OCI-LY3 (cell line): Measurements from ENCODE around the gene HOXD1.

Experiments used
- H2AFZ ChIP-seq: fragments of 200-600, 300-600 bp; shearing (Covaris generic); 2 replicates; pipeline ENCODE4 v1.6.0; 2014; ENCODE audit warnings: antibody characterized with exemption, low read depth, low read length
- H3K27ac ChIP-seq: fragments of 200-600, 300-600 bp; sonication (generic); 2 replicates; pipeline ENCODE4 v1.5.1; 2014; ENCODE audit warnings: mild to moderate bottlenecking, low read length, moderate library complexity, mixed read lengths
- H3K27me3 ChIP-seq: fragments of 200-600, 300-600 bp; sonication (generic); 2 replicates; pipeline ENCODE4 v1.6.1; 2014; ENCODE audit warnings: low read depth, low read length, mixed read lengths
- H3K36me3 ChIP-seq: fragments of 200-600, 300-600 bp; sonication (generic); replicated peaks from 2 replicates; pipeline ENCODE3; 2014; ENCODE audit warnings: low read depth, low read length, mixed read lengths
- H3K4me1 ChIP-seq: fragments of 300-600, 200-600 bp; sonication (generic); 2 replicates; pipeline ENCODE4 v1.6.1; 2014; ENCODE audit warnings: low read length, mixed read lengths
- H3K4me2 ChIP-seq: fragments of 200-600, 300-600 bp; sonication (generic); 2 replicates; pipeline ENCODE4 v1.6.1; 2014; ENCODE audit warnings: low read length, mixed read lengths
- H3K4me3 ChIP-seq: fragments of 300-600, 200-600 bp; sonication (generic); 2 replicates; pipeline ENCODE4 v1.5.1; 2014; ENCODE audit warnings: antibody characterized with exemption, mild to moderate bottlenecking, low read length, moderate library complexity
- H3K79me2 ChIP-seq: fragments of 300-600, 200-600 bp; shearing (Covaris generic); 2 replicates; pipeline ENCODE4 v1.6.1; 2014; ENCODE audit warnings: mild to moderate bottlenecking, low read length, mixed read lengths
- H3K9ac ChIP-seq: fragments of 300-600, 200-600 bp; shearing (Covaris generic); 2 replicates; pipeline ENCODE4 v1.6.0; 2014; ENCODE audit warnings: mild to moderate bottlenecking, low read length, moderate library complexity
- H3K9me3 ChIP-seq: fragments of 200-600, 300-600 bp; shearing (Covaris generic); 2 replicates; pipeline ENCODE4 v1.6.1; 2014; ENCODE audit warnings: low read length, mixed read lengths; ENCODE audit not compliant: insufficient read depth
- H4K20me1 ChIP-seq: fragments of 200-600, 300-600 bp; sonication (generic); 2 replicates; pipeline ENCODE4 v1.6.1; 2016; ENCODE audit warnings: low read length, mixed read lengths; ENCODE audit not compliant: insufficient read depth
- EZH2phosphoT487 ChIP-seq: fragments of 200-600 bp; shearing (Covaris generic); IDR thresholded peaks from 2 replicates; pipeline ENCODE4 v1.6.1; 2018; ENCODE audit warnings: antibody characterized with exemption, mixed run types, low read depth
- TF ChIP-seq, protein P1 (sequence below): fragments of 200-600, 300-600 bp; sonication (generic); IDR thresholded peaks from 2 replicates; pipeline ENCODE4 v1.5.1; 2014; ENCODE audit warnings: antibody characterized with exemption, low read length, low read depth

Gene HOXD1

DNA sequence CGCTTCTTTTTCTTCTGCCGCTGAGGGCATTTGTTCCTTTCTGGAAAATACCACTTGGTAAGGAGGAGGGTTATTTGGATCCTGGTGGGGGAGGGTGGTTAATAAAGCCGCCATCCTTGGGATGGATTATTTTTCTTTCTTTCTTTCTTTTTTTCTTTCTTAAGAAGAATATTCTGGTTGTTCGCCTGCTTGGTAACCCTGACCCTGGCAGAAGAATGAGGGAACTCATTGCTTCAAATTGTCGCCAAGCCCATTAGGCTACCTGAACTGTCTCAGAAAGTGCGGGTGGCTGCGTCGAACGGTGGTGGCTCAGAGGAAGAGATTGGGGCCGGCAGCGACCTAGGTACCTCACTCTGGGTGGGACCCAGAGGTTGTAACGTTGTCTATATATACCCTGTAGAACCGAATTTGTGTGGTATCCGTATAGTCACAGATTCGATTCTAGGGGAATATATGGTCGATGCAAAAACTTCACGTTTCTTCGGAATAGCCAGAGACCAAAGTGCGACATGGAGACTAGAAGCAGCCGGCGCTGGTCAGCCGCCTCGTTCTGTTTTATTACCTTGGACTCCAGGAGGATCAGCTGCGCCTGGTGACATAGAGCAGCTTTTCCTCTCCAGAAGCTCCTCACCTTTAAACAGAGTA lies 38.4 kb upstream of the HOXD1 start:
- Histone ChIP-seq H4K20me1 (no peaks in the 10 kb centered on the region), H3K27me3 (peaks cover 3% of the 10 kb centered on the region; the same call in 1 of the 2 replicates), H3K36me3 (no peaks in the 10 kb centered on the region), H3K4me1 (no peaks in the 10 kb centered on the region), H3K27ac (no peak overlapping the region), H2AFZ (no peak overlapping the region), H3K79me2 (no peaks in the 10 kb centered on the region), H3K4me2 (no peak overlapping the region), H3K9me3 (no peaks in the 10 kb centered on the region), H3K4me3 (no peak overlapping the region), H3K9ac (no peak overlapping the region)
- TF ChIP-seq, protein P1, sequence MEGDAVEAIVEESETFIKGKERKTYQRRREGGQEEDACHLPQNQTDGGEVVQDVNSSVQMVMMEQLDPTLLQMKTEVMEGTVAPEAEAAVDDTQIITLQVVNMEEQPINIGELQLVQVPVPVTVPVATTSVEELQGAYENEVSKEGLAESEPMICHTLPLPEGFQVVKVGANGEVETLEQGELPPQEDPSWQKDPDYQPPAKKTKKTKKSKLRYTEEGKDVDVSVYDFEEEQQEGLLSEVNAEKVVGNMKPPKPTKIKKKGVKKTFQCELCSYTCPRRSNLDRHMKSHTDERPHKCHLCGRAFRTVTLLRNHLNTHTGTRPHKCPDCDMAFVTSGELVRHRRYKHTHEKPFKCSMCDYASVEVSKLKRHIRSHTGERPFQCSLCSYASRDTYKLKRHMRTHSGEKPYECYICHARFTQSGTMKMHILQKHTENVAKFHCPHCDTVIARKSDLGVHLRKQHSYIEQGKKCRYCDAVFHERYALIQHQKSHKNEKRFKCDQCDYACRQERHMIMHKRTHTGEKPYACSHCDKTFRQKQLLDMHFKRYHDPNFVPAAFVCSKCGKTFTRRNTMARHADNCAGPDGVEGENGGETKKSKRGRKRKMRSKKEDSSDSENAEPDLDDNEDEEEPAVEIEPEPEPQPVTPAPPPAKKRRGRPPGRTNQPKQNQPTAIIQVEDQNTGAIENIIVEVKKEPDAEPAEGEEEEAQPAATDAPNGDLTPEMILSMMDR, result no peak
- TF ChIP-seq EZH2phosphoT487, result no peak

DNA sequence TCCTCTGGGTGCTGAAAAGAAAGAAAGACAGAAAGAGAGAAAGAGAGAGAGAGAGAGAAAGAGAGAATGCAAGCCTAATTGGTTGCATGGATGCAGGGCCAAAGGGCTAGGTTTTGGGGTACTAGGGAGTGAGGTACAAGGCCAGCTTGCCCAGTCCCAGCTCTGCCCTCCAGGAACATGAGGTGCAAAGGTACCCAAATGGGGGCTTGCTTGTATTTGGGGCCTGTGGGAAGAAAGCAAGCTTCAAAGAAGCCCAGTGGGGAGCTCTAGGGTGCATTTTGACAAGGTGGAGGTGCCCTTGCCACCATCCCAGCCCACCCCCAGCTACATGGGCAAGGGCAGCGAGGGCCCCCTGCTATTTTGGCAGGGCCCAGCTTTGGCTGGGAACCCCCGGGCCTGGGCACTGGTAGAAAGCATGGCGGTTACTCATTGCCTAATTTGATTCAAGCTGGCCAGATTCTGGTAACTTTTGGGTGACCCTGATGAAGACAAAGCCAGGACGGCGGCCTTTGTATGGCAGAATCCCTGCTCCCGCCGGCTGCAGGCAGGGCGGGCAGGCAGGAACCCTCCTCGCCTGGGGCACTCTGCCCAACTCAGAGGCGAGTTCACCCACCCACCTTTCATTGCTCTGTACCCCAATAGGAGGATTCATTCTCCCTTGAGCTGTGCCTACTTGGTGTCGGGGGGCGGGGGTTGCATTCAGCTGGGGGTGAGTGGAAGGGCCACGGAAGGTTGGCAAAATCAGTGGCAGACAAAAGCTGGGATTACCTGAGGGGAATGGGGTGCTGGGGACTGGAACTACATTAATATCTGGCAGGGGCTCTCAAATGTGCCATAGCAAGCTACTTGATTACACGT lies 37.7 kb upstream of the HOXD1 start:
- no peaks in the 10 kb centered on the region for H3K4me1 ChIP-seq
- no peak overlapping the region for H3K4me3 ChIP-seq
- H3K4me2 ChIP-seq, result no peak overlapping the region
- no peaks in the 10 kb centered on the region for H3K79me2 ChIP-seq
- H3K36me3 ChIP-seq, result no peaks in the 10 kb centered on the region
- H3K9ac ChIP-seq, result no peak overlapping the region
- peaks cover 3% of the 10 kb centered on the region; the same call in 1 of the 2 replicates for H3K27me3 ChIP-seq
- TF ChIP-seq, protein P1, result no peak
- no peak for TF ChIP-seq EZH2phosphoT487
- no peaks in the 10 kb centered on the region for H3K9me3 ChIP-seq
- no peaks in the 10 kb centered on the region for H4K20me1 ChIP-seq
- H2AFZ ChIP-seq, result no peak overlapping the region
- H3K27ac ChIP-seq, result no peak overlapping the region

DNA sequence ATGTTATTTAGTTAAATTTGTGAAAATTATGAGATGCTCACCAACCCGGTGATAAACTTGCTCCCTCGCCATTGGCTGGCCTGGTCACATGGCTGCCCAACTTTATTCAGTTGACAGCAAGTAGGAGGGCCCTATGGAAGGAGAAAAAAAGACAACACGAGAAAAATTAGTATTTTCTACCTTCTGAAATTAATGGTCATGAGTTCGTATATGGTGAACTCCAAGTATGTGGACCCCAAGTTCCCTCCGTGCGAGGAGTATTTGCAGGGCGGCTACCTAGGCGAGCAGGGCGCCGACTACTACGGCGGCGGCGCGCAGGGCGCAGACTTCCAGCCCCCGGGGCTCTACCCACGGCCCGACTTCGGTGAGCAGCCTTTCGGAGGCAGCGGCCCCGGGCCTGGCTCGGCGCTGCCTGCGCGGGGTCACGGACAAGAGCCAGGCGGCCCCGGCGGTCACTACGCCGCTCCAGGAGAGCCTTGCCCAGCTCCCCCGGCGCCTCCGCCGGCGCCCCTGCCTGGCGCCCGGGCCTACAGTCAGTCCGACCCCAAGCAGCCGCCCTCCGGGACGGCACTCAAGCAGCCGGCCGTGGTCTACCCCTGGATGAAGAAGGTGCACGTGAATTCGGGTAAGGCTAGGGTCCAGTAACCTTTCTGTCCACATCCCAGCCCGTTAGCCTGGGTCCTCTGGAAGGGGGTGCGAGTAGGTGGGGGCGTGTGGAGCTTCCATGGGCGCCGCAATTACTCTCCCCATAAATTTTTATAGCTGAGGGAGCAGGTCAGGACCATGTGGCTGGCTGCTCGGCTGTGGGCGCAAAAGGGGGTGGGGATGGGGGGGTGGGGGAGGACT lies 36.8 kb upstream of the HOXD1 start, which contains the start of gene HOXD4:
TSS of gene HOXD4 (plus strand) at position 109 of the 846 bp plus-strand sequence. CDS start at position 193, 84 bp downstream.
- H3K4me1 ChIP-seq, result no peaks in the 10 kb centered on the region
- H3K9me3 ChIP-seq, result no peaks in the 10 kb centered on the region
- no peak within 1 kb of the TSS for H2AFZ ChIP-seq
- no peaks in the 10 kb centered on the region for H3K27me3 ChIP-seq
- no peak within 1 kb of the TSS for H3K9ac ChIP-seq
- no peaks in the 10 kb centered on the region for H4K20me1 ChIP-seq
- no peak within 1 kb of the TSS for H3K4me3 ChIP-seq
- H3K27ac ChIP-seq, result no peak within 1 kb of the TSS
- no peak within 1 kb of the TSS for H3K4me2 ChIP-seq
- no peaks in the 10 kb centered on the region for H3K79me2 ChIP-seq
- TF ChIP-seq, protein P1, result no peak
- no peak for TF ChIP-seq EZH2phosphoT487
- H3K36me3 ChIP-seq, result no peaks in the 10 kb centered on the region
